ENCODE data around the gene NGB. TPM values are rescaled to one million over a fixed set of nuclear protein-coding genes. Genes with fewer than 3 reads are reported as not detected.

Gene NGB
- total RNA-seq, 2 donors from 2014 or later: not detected

GRCh38 chr14:77246784-77247183, 24.2 kb downstream of the NGB start:
- no peak for DNase-seq (ENCODE audit: low spot score)
- intact Hi-C loops (cut with DNase I): no loop called here

GRCh38 chr14:77245820-77246219, 25.2 kb downstream of the NGB start:
- intact Hi-C loops (cut with DNase I): no loop called here
- DNase-seq (ENCODE audit: low spot score): no peak

- no peak for DNase-seq (ENCODE audit: low spot score)
- intact Hi-C loops (cut with DNase I): no loop called here
Measured at GRCh38 chr14:77243853-77244252, 27.2 kb downstream of the NGB start.

GRCh38 chr14:77242752-77243151, 28.3 kb downstream of the NGB start:
- intact Hi-C loops (cut with DNase I): no loop called here
- DNase-seq (ENCODE audit: low spot score): no peak

GRCh38 chr14:77241955-77242354, 29.1 kb downstream of the NGB start:
- no peak for DNase-seq (ENCODE audit: low spot score)
- intact Hi-C loops (cut with DNase I): no loop called here

GRCh38 chr14:77240336-77240915, 30.6 kb downstream of the NGB start:
- no peak for DNase-seq (ENCODE audit: low spot score)
- intact Hi-C loops (cut with DNase I): no loop called here

- no peak for DNase-seq (ENCODE audit: low spot score)
- intact Hi-C loops (cut with DNase I): no loop called here
Measured at GRCh38 chr14:77239412-77239811, 31.6 kb downstream of the NGB start.

- no peak for DNase-seq (ENCODE audit: low spot score)
- intact Hi-C loops (cut with DNase I): no loop called here
Measured at GRCh38 chr14:77238996-77239395, 32.0 kb downstream of the NGB start.

GRCh38 chr14:77238356-77238755, 32.6 kb downstream of the NGB start:
- no peak for DNase-seq (ENCODE audit: low spot score)
- intact Hi-C loops (cut with DNase I): no loop called here

- DNase-seq (ENCODE audit: low spot score): no peak
Measured at GRCh38 chr14:77236814-77237213, 34.2 kb downstream of the NGB start.

GRCh38 chr14:77231721-77232120, 39.3 kb downstream of the NGB start:
- DNase-seq (ENCODE audit: low spot score): no peak
- intact Hi-C loops (cut with DNase I): no loop called here

More at GRCh38 chr14:77236814-77237213, 34.2 kb downstream of the NGB start:
- intact Hi-C loops (cut with DNase I): no loop called here

GRCh38 chr14:77230914-77231313, 40.1 kb downstream of the NGB start:
- DNase-seq (ENCODE audit: low spot score): no peak
- intact Hi-C loops (cut with DNase I): no loop called here

GRCh38 chr14:77228056-77228455, 43.0 kb downstream of the NGB start:
- intact Hi-C loops (cut with DNase I): no loop called here

GRCh38 chr14:77225892-77226557, 45.0 kb downstream of the NGB start:
- no peak for DNase-seq (ENCODE audit: low spot score)
- intact Hi-C loops (cut with DNase I): no loop called here

More at GRCh38 chr14:77228056-77228455, 43.0 kb downstream of the NGB start:
- DNase-seq (ENCODE audit: low spot score): no peak

GRCh38 chr14:77225254-77225653, 45.8 kb downstream of the NGB start:
- intact Hi-C loops (cut with DNase I): no loop called here
- no peak for DNase-seq (ENCODE audit: low spot score)

GRCh38 chr14:77224212-77224611, 46.8 kb downstream of the NGB start:
- DNase-seq (ENCODE audit: low spot score): no peak

GRCh38 chr14:77222546-77223225, 48.3 kb downstream of the NGB start:
- no peak for DNase-seq (ENCODE audit: low spot score)
- intact Hi-C loops (cut with DNase I): no loop called here

More at GRCh38 chr14:77224212-77224611, 46.8 kb downstream of the NGB start:
- intact Hi-C loops (cut with DNase I): no loop called here

- intact Hi-C loops (cut with DNase I): no loop called here
- no peak for DNase-seq (ENCODE audit: low spot score)
Measured at GRCh38 chr14:77221241-77221871, 49.6 kb downstream of the NGB start.

- no peak for DNase-seq (ENCODE audit: low spot score)
- intact Hi-C loops (cut with DNase I): no loop called here
Measured at GRCh38 chr14:77220246-77221017, 50.6 kb downstream of the NGB start.

GRCh38 chr14:77219591-77219990, 51.4 kb downstream of the NGB start:
- intact Hi-C loops (cut with DNase I): no loop called here
- no peak for DNase-seq (ENCODE audit: low spot score)
